Neural progenitor cell (in vitro differentiated cells): ENCODE measurements around the gene ANKRD28. TPM values are rescaled to one million over a fixed set of nuclear protein-coding genes. Genes with fewer than 3 reads are reported as not detected.

ENCODE experiments used
- DNase-seq: peaks from one replicate; pipeline ENCODE4 v3.0.0-alpha.2; 2016; ENCODE audit warnings: low spot score
- H2AFZ ChIP-seq: fragments of 200-600 bp; sonication (generic); replicated peaks from 2 replicates; pipeline ENCODE4 v1.6.1; 2016; ENCODE audit warnings: antibody characterized with exemption
- H3F3A ChIP-seq: fragments of 200-600 bp; sonication (generic); 2 replicates; pipeline ENCODE4 v1.6.1; 2016; ENCODE audit warnings: antibody characterized with exemption, low read depth
- H3K27ac ChIP-seq: fragments of 200-600 bp; sonication (generic); 2 replicates; pipeline ENCODE4 v1.5.1; 2016; ENCODE audit warnings: mild to moderate bottlenecking
- H3K27me3 ChIP-seq: fragments of 200-600 bp; sonication (generic); 2 replicates; pipeline ENCODE4 v1.6.1; 2016; ENCODE audit warnings: mild to moderate bottlenecking, moderate library complexity
- H3K36me3 ChIP-seq: fragments of 200-600 bp; sonication (generic); 2 replicates; pipeline ENCODE4 v1.5.1; 2016
- H3K4me1 ChIP-seq: fragments of 200-600 bp; sonication (generic); 2 replicates; pipeline ENCODE4 v1.6.1; 2016; ENCODE audit warnings: mixed run types
- H3K4me2 ChIP-seq: fragments of 200-600 bp; sonication (generic); 2 replicates; pipeline ENCODE4 v1.6.1; 2016
- H3K4me3 ChIP-seq: fragments of 200-600 bp; sonication (generic); 2 replicates; pipeline ENCODE4 v1.5.1; 2016
- H3K79me2 ChIP-seq: fragments of 200-600 bp; sonication (generic); 2 replicates; pipeline ENCODE4 v1.6.1; 2016; ENCODE audit warnings: low read depth
- H3K9ac ChIP-seq: fragments of 200-600 bp; sonication (generic); 2 replicates; pipeline ENCODE4 v1.6.1; 2016
- H3K9me3 ChIP-seq: fragments of 200-600 bp; sonication (generic); 2 replicates; pipeline ENCODE4 v1.5.1; 2016; ENCODE audit warnings: low read depth
- H4K20me1 ChIP-seq: fragments of 200-600 bp; sonication (generic); 2 replicates; pipeline ENCODE4 v1.6.1; 2016; ENCODE audit warnings: low read depth
- H3K27ac Mint-ChIP-seq: 3 replicates; pipeline ENCODE4 v1.8.0; 2021; ENCODE audit warnings: mixed read lengths
- H3K27me3 Mint-ChIP-seq: 2 replicates; pipeline ENCODE4 v1.8.0; 2022; ENCODE audit warnings: low read depth, mild to moderate bottlenecking, inconsistent platforms, moderate library complexity, mixed read lengths; ENCODE audit not compliant: insufficient read depth
- H3K36me3 Mint-ChIP-seq: 3 replicates; pipeline ENCODE4 v1.8.0; 2021; ENCODE audit warnings: mixed read lengths
- H3K4me1 Mint-ChIP-seq: 3 replicates; pipeline ENCODE4 v1.8.0; 2021; ENCODE audit warnings: mixed read lengths
- H3K4me3 Mint-ChIP-seq: 3 replicates; pipeline ENCODE4 v1.8.0; 2021; ENCODE audit warnings: mild to moderate bottlenecking, moderate library complexity, mixed read lengths
- H3K9me3 Mint-ChIP-seq: 3 replicates; pipeline ENCODE4 v1.8.0; 2020; ENCODE audit warnings: mixed read lengths
- EZH2 ChIP-seq: fragments of 200-600 bp; sonication (generic); IDR thresholded peaks from 2 replicates; pipeline ENCODE4 v1.6.1; 2017; ENCODE audit warnings: antibody characterized with exemption, mild to moderate bottlenecking, moderate library complexity
- EZH2phosphoT487 ChIP-seq: fragments of 200-600 bp; sonication (generic); IDR thresholded peaks from 2 replicates; pipeline ENCODE4 v1.6.1; 2017; ENCODE audit warnings: antibody characterized with exemption
- total RNA-seq: library from RNA; depleted of rRNA; stranded (reverse); fragments of >200 nt; gene quantifications from 2 replicates; pipeline ENCODE4 v1.2.3, GENCODE V29; 2015; ENCODE audit warnings: low replicate concordance
- TF ChIP-seq, protein P1 (sequence below): fragments of 200-600 bp; sonication (generic); IDR thresholded peaks from 2 replicates; pipeline ENCODE4 v1.5.1; 2017; ENCODE audit warnings: antibody characterized with exemption, mild to moderate bottlenecking

The ANKRD28 gene
- total RNA-seq, 1 donor from 2014 or later = 36.4 TPM

DNA sequence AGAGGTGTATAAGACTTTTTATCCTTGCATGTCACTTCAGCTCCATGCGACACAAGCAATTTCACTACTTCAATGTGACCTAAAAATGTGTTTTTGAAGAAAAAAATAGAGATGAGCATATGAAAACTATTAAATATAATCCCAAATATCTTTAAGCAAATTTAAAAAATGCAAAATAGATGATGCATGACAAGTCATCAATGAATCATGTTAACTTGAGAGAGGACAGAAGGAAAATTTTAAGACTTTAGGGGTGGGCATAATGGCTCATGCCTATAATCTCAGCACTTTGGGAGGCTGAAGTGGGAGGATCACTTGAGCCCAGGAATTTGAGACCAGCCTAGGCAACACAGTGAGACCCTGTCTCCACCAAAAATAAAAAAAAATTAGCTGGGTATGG lies 73.3 kb downstream of the ANKRD28 start:
- Mint-ChIP-seq H3K4me3 (no peak overlapping the region), H3K27me3 (no peaks in the 10 kb centered on the region), H3K27ac (no peak overlapping the region), H3K4me1 (peaks cover 4% of the 10 kb centered on the region), H3K9me3 (no peaks in the 10 kb centered on the region), H3K36me3 (peaks cover 18% of the 10 kb centered on the region)
- Histone ChIP-seq H3K4me2 (no peak overlapping the region), H3F3A (no peaks in the 10 kb centered on the region), H3K4me1 (peaks cover 12% of the 10 kb centered on the region), H3K4me3 (no peak overlapping the region), H3K9ac (no peak overlapping the region), H4K20me1 (no peaks in the 10 kb centered on the region), H3K9me3 (no peaks in the 10 kb centered on the region), H3K27me3 (no peaks in the 10 kb centered on the region), H3K36me3 (peaks cover 9% of the 10 kb centered on the region), H2AFZ (no peak overlapping the region), H3K27ac (no peak overlapping the region), H3K79me2 (no peaks in the 10 kb centered on the region)
- no peak for DNase-seq
- TF ChIP-seq EZH2phosphoT487 (no peak), EZH2 (no peak)
- TF ChIP-seq, protein P1, sequence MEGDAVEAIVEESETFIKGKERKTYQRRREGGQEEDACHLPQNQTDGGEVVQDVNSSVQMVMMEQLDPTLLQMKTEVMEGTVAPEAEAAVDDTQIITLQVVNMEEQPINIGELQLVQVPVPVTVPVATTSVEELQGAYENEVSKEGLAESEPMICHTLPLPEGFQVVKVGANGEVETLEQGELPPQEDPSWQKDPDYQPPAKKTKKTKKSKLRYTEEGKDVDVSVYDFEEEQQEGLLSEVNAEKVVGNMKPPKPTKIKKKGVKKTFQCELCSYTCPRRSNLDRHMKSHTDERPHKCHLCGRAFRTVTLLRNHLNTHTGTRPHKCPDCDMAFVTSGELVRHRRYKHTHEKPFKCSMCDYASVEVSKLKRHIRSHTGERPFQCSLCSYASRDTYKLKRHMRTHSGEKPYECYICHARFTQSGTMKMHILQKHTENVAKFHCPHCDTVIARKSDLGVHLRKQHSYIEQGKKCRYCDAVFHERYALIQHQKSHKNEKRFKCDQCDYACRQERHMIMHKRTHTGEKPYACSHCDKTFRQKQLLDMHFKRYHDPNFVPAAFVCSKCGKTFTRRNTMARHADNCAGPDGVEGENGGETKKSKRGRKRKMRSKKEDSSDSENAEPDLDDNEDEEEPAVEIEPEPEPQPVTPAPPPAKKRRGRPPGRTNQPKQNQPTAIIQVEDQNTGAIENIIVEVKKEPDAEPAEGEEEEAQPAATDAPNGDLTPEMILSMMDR = no peak

DNA sequence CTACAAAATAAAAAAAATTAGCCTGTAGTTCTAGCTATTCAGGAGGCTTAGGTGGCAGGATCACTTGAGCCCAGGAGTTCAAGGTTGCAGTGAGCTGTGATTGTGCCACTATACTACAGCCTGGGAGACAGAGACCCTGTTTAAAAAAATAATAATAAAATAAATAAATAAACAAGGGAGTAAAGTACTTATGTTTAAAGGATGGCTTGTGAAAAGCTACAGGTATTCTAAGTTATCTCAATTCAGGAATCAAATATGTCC lies 74.2 kb downstream of the ANKRD28 start:
- H3K27me3 Mint-ChIP-seq = no peaks in the 10 kb centered on the region
- peaks cover 4% of the 10 kb centered on the region for H3K4me1 Mint-ChIP-seq
- Histone ChIP-seq H3K4me1 (peaks cover 12% of the 10 kb centered on the region), H3K9me3 (no peaks in the 10 kb centered on the region), H3K9ac (no peak overlapping the region), H3K36me3 (peaks cover 9% of the 10 kb centered on the region), H3K27ac (no peak overlapping the region), H3K79me2 (no peaks in the 10 kb centered on the region), H3F3A (no peaks in the 10 kb centered on the region), H3K4me3 (no peak overlapping the region), H2AFZ (no peak overlapping the region), H3K27me3 (no peaks in the 10 kb centered on the region), H3K4me2 (no peak overlapping the region), H4K20me1 (no peaks in the 10 kb centered on the region)
- H3K27ac Mint-ChIP-seq = no peak overlapping the region
- TF ChIP-seq EZH2phosphoT487 = no peak
- TF ChIP-seq, protein P1 = no peak
- TF ChIP-seq EZH2 = no peak
- H3K36me3 Mint-ChIP-seq = peaks cover 18% of the 10 kb centered on the region
- DNase-seq = no peak
- H3K9me3 Mint-ChIP-seq = no peaks in the 10 kb centered on the region
- no peak overlapping the region for H3K4me3 Mint-ChIP-seq

DNA sequence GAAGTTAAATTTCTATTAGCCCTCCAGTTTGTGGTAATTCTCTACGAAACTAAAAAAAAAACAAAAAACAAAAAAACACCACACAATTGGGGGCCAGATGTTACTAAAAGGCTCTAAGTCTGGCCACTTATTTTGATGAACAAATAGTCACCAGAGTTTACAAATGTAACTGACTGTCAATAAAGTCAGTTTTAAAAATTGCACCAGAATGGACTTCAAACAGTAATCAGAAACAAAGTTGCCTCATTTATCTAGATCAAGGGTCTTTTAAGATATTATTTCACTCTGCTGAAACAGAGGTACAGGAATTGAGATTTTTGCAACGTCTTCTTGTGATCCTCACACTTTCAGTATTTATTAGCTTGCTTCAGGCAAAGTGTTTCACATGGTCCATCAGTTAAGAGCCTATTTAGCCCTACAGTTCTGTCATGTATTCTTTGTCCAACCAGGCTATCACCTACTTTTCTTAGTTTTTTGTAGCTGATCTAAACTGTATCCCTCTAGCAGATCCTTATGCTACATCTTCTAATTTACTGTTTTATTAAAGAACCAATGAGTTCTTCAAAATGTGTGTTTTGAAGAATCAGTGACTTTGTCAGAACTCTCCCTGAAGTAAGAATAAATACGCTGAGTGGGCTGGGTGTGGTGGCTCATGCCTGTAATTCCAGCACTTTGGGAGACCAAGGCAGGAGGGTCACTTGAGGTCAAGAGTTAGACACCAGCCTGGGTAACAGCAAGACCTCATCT lies 74.7 kb downstream of the ANKRD28 start:
- no peak overlapping the region for H2AFZ ChIP-seq
- no peak overlapping the region for H3K4me2 ChIP-seq
- TF ChIP-seq EZH2phosphoT487 (no peak), EZH2 (no peak)
- TF ChIP-seq, protein P1 = no peak

More for the DNA sequence above, 74.7 kb downstream of the ANKRD28 start:
- Histone ChIP-seq H4K20me1 (no peaks in the 10 kb centered on the region), H3K4me3 (no peak overlapping the region), H3K36me3 (peaks cover 9% of the 10 kb centered on the region), H3K9ac (no peak overlapping the region), H3K4me1 (peaks cover 12% of the 10 kb centered on the region), H3F3A (no peaks in the 10 kb centered on the region), H3K27me3 (no peaks in the 10 kb centered on the region), H3K79me2 (no peaks in the 10 kb centered on the region), H3K27ac (no peak overlapping the region), H3K9me3 (no peaks in the 10 kb centered on the region)
- no peaks in the 10 kb centered on the region for H3K9me3 Mint-ChIP-seq
- H3K4me3 Mint-ChIP-seq = no peak overlapping the region
- no peaks in the 10 kb centered on the region for H3K27me3 Mint-ChIP-seq
- DNase-seq = no peak
- peaks cover 18% of the 10 kb centered on the region for H3K36me3 Mint-ChIP-seq
- peaks cover 4% of the 10 kb centered on the region for H3K4me1 Mint-ChIP-seq
- H3K27ac Mint-ChIP-seq = no peak overlapping the region
